ENCODE data around the gene CCDC88B.

DNA sequence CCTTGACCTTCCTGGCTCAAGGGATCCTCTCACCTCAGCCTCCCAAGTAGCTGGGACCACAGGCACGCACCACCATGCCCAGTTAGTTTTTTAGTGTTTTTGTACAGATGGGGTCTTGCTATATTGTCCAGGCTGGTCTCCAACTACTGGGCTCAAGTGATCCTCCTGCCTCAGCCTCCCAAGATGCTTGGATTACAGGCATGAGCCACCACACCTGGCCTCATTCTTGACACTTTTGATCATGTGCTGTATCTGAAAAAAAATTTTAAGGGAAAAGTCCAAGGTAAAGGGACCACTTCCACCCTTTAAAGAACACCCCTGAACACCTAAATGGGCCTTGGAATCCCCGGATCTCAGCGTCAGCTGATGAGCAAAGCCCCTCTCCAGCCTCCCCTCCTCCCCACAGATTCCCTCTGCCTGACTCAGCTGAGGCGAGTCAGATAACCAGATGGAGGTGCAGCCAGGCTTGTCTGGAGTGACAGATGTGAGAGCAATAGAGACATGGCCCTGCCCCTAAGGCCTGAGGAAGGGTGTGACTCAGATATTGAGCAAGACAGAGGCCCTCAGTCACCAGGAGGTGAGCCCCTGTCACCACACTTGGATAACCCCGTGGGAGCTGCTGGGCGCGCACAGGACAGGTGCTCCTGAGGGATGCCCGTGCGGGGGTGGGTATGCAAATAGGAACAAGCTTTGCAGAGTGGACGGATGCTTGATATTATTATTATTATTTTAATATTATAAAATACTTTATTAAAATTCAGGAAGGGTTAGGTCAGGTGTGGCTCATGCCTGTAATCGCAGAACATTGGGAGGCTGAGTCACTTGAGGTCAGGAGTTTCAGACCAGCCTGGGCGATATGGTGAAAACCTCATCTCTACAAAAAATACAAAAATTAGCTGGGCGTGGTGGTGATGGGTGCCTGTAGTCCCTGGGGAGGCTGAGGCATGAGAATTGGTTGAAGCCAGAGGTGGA lies 5.0 kb upstream of the CCDC88B start:
- TF ChIP-seq, protein P1, sequence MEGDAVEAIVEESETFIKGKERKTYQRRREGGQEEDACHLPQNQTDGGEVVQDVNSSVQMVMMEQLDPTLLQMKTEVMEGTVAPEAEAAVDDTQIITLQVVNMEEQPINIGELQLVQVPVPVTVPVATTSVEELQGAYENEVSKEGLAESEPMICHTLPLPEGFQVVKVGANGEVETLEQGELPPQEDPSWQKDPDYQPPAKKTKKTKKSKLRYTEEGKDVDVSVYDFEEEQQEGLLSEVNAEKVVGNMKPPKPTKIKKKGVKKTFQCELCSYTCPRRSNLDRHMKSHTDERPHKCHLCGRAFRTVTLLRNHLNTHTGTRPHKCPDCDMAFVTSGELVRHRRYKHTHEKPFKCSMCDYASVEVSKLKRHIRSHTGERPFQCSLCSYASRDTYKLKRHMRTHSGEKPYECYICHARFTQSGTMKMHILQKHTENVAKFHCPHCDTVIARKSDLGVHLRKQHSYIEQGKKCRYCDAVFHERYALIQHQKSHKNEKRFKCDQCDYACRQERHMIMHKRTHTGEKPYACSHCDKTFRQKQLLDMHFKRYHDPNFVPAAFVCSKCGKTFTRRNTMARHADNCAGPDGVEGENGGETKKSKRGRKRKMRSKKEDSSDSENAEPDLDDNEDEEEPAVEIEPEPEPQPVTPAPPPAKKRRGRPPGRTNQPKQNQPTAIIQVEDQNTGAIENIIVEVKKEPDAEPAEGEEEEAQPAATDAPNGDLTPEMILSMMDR (IDR thresholded peaks at IDR 0.05; ENCODE audit: low read depth, low read length) = no peak
- TF ChIP-seq EZH2phosphoT487 (IDR thresholded peaks at IDR 0.05; ENCODE audit: low read depth) = no peak

All from OCI-LY3 (cell line).